GM21576 (cell line): ENCODE results near the gene LYSMD1.

Experiments used
- ATAC-seq: cut with Tn5 transposase; IDR thresholded peaks from one replicate; pipeline ENCODE4 v1.9.1; 2021; ENCODE audit warnings: mild to moderate bottlenecking, moderate library complexity; ENCODE audit not compliant: unreplicated experiment

The LYSMD1 gene

GRCh38 chr1:151143057-151143435 is 22.7 kb downstream of the LYSMD1 start:
- no peak for ATAC-seq

- ATAC-seq: no peak
Measured at GRCh38 chr1:151142411-151143056, 23.2 kb downstream of the LYSMD1 start.

- no peak for ATAC-seq
Measured at GRCh38 chr1:151137789-151138188, 27.9 kb downstream of the LYSMD1 start.

- ATAC-seq: no peak
Measured at GRCh38 chr1:151135433-151136385, 30.0 kb downstream of the LYSMD1 start.

GRCh38 chr1:151134991-151135390 is 30.7 kb downstream of the LYSMD1 start:
- no peak for ATAC-seq

- ATAC-seq: no peak
Measured at GRCh38 chr1:151134396-151134795, 31.3 kb downstream of the LYSMD1 start.

GRCh38 chr1:151133018-151133806 is 32.5 kb downstream of the LYSMD1 start:
- ATAC-seq: no peak

- no peak for ATAC-seq
Measured at GRCh38 chr1:151132335-151133017, 33.2 kb downstream of the LYSMD1 start.

DNA sequence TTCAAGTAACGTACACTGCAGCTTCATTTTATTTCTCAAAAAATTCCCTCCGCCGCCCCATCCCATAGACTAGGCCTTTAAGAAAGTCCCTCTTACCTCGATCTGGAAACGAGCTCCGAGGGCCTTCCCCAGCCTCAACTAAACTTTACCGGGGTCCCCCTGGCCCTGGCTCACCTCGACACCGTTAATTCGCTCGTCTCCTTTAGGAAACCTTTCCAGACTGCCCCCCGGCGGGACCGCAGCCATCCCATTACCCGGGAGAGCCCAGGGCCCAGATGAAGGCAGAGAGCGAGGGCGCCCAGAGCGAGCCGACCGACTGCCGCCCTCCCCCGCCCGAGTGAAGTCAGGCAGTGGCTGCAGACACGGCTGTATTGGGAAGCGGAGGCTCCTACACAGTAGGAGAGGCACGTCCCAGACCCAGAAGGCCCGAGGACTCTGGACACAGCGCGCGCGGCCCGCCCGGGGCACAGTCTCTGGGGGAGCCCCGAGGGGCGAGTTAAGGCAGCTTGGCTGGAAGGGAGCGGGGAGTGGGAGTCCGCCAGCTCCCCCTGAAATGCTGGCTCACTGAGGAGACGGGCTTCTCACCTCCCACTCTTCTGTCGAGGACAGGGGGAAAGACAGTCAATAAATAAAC is 33.9 kb downstream of the LYSMD1 start:
- no peak for ATAC-seq

DNA sequence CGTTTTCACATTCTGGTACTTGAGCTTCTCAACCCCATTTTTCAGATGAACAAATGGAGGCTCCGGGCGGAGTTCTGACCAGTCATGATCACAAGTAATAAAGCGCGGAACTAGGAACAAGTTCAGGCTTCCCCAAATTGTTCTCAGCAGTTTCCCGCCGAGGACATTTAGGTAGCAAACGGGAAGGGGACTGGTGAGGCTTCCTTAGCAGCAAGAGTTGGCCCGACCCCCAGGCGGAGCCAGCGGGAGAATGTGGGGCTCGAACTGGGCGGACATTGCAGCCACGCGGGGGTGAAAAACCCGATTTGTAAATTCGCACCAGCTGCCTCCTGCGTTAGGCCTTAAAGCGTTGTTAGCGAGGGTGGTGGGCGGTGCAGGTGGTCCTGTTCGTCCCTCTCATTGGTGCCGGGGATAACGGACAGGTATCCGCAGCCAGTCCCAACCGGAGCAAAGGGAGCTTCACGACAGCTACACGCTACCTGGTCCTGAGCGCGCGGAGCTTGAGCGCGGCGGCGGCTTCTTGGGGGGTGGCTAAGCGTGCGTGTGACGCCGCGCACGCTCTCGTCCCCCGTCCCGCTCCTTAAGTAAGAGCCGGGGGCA is 34.6 kb downstream of the LYSMD1 start:
- ATAC-seq: no peak

DNA sequence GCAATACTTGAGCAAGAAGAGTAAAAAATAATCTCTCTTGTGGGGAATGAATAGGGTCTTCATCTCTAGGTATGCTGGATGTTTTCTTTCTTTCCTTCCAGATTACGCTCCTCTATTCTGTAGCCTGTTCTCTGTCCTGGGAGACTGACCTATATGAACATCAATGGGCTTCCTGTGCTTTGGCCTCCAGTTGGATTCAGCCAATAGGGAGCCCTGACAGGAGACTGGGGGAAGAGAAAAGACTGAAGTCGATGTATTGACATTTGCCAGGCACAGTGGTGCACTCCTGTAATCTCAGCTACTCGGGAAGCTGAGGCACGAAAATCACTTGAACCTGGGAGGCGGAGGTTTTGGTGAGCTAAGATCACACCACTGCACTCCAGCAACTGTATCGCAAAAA is 36.9 kb downstream of the LYSMD1 start:
- no peak for ATAC-seq

DNA sequence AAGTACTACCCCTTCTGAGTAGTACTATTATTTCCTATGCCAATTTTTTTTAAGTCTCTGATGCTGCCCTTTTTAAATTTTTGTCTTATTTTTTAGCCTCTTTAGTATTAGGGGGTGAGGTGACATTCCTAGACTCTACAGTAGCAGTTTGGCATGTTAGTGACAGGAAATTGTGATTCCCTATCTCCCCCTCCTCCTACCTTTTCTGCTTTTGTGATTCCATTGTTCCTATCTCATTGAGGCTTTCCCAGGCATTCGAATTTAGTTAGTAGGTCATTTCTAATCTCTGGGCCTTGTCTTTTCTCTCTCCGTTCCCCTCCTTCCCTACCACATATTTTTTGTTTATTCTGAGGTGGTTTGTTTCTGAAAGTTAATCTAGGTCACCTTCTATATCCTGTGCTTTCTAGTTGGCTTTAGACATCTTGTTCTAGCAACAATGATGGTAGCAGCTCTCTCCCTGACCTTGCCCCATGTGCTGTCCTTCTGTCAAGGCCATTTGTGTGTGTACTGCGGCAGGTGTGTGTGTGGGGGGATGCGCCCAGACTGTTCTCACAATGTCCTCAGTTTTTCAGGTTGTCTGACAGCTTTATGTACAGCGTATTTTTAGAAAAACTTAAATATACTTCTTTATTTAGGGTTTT is 40.8 kb downstream of the LYSMD1 start:
- ATAC-seq: no peak

- no peak for ATAC-seq
Measured at GRCh38 chr1:151113877-151114276, 51.8 kb downstream of the LYSMD1 start.
